HEK293 (cell line): Measurements from ENCODE around the gene PERM1.

ENCODE experiments used
- CTCF ChIA-PET: fragments of 350-600 bp; formaldehyde crosslinking; extraction: SDS; loops from one replicate; lab custom pipeline; 2021; ENCODE audit warnings: antibody characterized with exemption; lab: Yijun Ruan, JAX
- POLR2A ChIA-PET: fragments of 300-600 bp; formaldehyde crosslinking; extraction: SDS; loops from one replicate; lab custom pipeline; 2020; ENCODE audit warnings: antibody characterized with exemption, inconsistent platforms; lab: Yijun Ruan, JAX
- H3K27ac ChIP-seq: fragments of 200-500 bp; sonication (Bioruptor generic); 2 replicates; pipeline ENCODE4 v1.5.1; 2014; ENCODE audit warnings: low read depth, low read length, control low read depth, inconsistent platforms; ENCODE audit errors: extremely low read depth
- H3K36me3 ChIP-seq, 2 experiments: fragments of 200-500 bp in 1 of 2; sonication (Bioruptor generic) in 1 of 2; 1 replicate in 1 of 2; 2 replicates in 1 of 2; pipeline ENCODE4 v1.5.1; 2014 to 2017; ENCODE audit warnings: inconsistent platforms in 2 of 2, low read length in 2 of 2; ENCODE audit not compliant: control insufficient read depth in 2 of 2, insufficient read depth in 1 of 2
- H3K4me1 ChIP-seq: fragments of 200-500 bp; sonication (Bioruptor generic); 2 replicates; pipeline ENCODE4 v1.5.1; 2014; ENCODE audit warnings: mild to moderate bottlenecking, low read length, inconsistent platforms; ENCODE audit not compliant: control insufficient read depth, insufficient read depth
- H3K4me3 ChIP-seq: 2 replicates; pipeline ENCODE4 v1.5.1; 2011; ENCODE audit warnings: low read depth, mild to moderate bottlenecking, control low read depth, low read length, moderate library complexity
- H3K9me3 ChIP-seq: fragments of 200-500 bp; sonication (Bioruptor generic); 2 replicates; pipeline ENCODE4 v1.5.1; 2014; ENCODE audit warnings: low read depth, low read length, inconsistent platforms; ENCODE audit not compliant: control insufficient read depth, insufficient read depth
- ATF2 ChIP-seq: fragments of 450-650 bp; formaldehyde crosslinking; IDR thresholded peaks from 2 replicates; pipeline ENCODE4 v1.5.1; 2016; ENCODE audit warnings: missing biosample characterization, missing genetic modification characterization, low read depth
- GLIS1 ChIP-seq: fragments of 450-650 bp; formaldehyde crosslinking; IDR thresholded peaks from 2 replicates; pipeline ENCODE4 v1.5.1; 2016; ENCODE audit warnings: missing biosample characterization, missing genetic modification characterization
- GLIS2 ChIP-seq: fragments of 450-650 bp; formaldehyde crosslinking; IDR thresholded peaks from 2 replicates; pipeline ENCODE4 v1.5.1; 2016; ENCODE audit warnings: missing biosample characterization, missing genetic modification characterization
- INSM2 ChIP-seq: fragments of 450-650 bp; formaldehyde crosslinking; IDR thresholded peaks from 2 replicates; pipeline ENCODE4 v1.5.1; 2016; ENCODE audit warnings: missing biosample characterization, missing genetic modification characterization
- KLF8 ChIP-seq: fragments of 450-650 bp; formaldehyde crosslinking; IDR thresholded peaks from 2 replicates; pipeline ENCODE4 v1.5.1; 2016; ENCODE audit warnings: missing biosample characterization, missing genetic modification characterization
- SCRT1 ChIP-seq: fragments of 450-650 bp; formaldehyde crosslinking; IDR thresholded peaks from 2 replicates; pipeline ENCODE4 v1.5.1; 2016; ENCODE audit warnings: missing biosample characterization, missing genetic modification characterization, borderline replicate concordance
- TRIM28 ChIP-seq: IDR thresholded peaks from 2 replicates; pipeline ENCODE4 v1.6.1; 2011; ENCODE audit warnings: low read length, control low read depth, borderline replicate concordance
- ZEB2 ChIP-seq: fragments of 450-650 bp; formaldehyde crosslinking; IDR thresholded peaks from 2 replicates; pipeline ENCODE4 v1.5.1; 2016; ENCODE audit warnings: missing biosample characterization, missing genetic modification characterization
- ZFP3 ChIP-seq: fragments of 450-650 bp; formaldehyde crosslinking; IDR thresholded peaks from 2 replicates; pipeline ENCODE4 v1.5.1; 2016; ENCODE audit warnings: low read depth, missing biosample characterization, missing genetic modification characterization
- ZFP41 ChIP-seq: fragments of 450-650 bp; formaldehyde crosslinking; IDR thresholded peaks from 2 replicates; pipeline ENCODE4 v1.5.1; 2016; ENCODE audit warnings: missing biosample characterization, missing genetic modification characterization, borderline replicate concordance
- ZNF140 ChIP-seq: fragments of 450-650 bp; formaldehyde crosslinking; IDR thresholded peaks from 2 replicates; pipeline ENCODE4 v1.5.1; 2016; ENCODE audit warnings: missing biosample characterization, missing genetic modification characterization
- ZNF146 ChIP-seq: fragments of 450-650 bp; formaldehyde crosslinking; IDR thresholded peaks from 2 replicates; pipeline ENCODE4 v1.5.1; 2016; ENCODE audit warnings: missing biosample characterization, missing genetic modification characterization
- ZNF2 ChIP-seq: fragments of 450-650 bp; formaldehyde crosslinking; IDR thresholded peaks from 2 replicates; pipeline ENCODE4 v1.5.1; 2016; ENCODE audit warnings: missing biosample characterization, missing genetic modification characterization
- ZNF202 ChIP-seq: fragments of 450-650 bp; formaldehyde crosslinking; IDR thresholded peaks from 2 replicates; pipeline ENCODE4 v1.5.1; 2016; ENCODE audit warnings: missing biosample characterization, missing genetic modification characterization, borderline replicate concordance
- ZNF26 ChIP-seq: fragments of 450-650 bp; formaldehyde crosslinking; IDR thresholded peaks from 2 replicates; pipeline ENCODE4 v1.5.1; 2016; ENCODE audit warnings: missing biosample characterization, missing genetic modification characterization
- ZNF311 ChIP-seq: fragments of 450-650 bp; formaldehyde crosslinking; IDR thresholded peaks from 2 replicates; pipeline ENCODE4 v1.5.1; 2017; ENCODE audit warnings: missing biosample characterization, missing genetic modification characterization, borderline replicate concordance
- ZNF350 ChIP-seq: fragments of 450-650 bp; formaldehyde crosslinking; IDR thresholded peaks from 2 replicates; pipeline ENCODE4 v1.5.0; 2017; ENCODE audit warnings: missing biosample characterization, mild to moderate bottlenecking, missing genetic modification characterization
- ZNF404 ChIP-seq: fragments of 450-650 bp; formaldehyde crosslinking; IDR thresholded peaks from 2 replicates; pipeline ENCODE4 v1.5.1; 2017; ENCODE audit warnings: missing biosample characterization, missing genetic modification characterization
- ZNF423 ChIP-seq: fragments of 450-650 bp; formaldehyde crosslinking; IDR thresholded peaks from 2 replicates; pipeline ENCODE4 v1.5.1; 2016; ENCODE audit warnings: missing biosample characterization, missing genetic modification characterization
- ZNF473 ChIP-seq: fragments of 450-650 bp; formaldehyde crosslinking; IDR thresholded peaks from 2 replicates; pipeline ENCODE4 v1.5.1; 2017; ENCODE audit warnings: missing biosample characterization, missing genetic modification characterization
- ZNF513 ChIP-seq: fragments of 450-650 bp; IDR thresholded peaks from 2 replicates; pipeline ENCODE4 v1.5.1; 2018; ENCODE audit warnings: missing biosample characterization, missing genetic modification characterization
- ZNF529 ChIP-seq: fragments of 450-650 bp; formaldehyde crosslinking; IDR thresholded peaks from 2 replicates; pipeline ENCODE4 v1.5.1; 2017; ENCODE audit warnings: missing genetic modification characterization, missing biosample characterization; ENCODE audit not compliant: insufficient replicate concordance
- ZNF561 ChIP-seq: fragments of 450-650 bp; IDR thresholded peaks from 2 replicates; pipeline ENCODE4 v1.5.1; 2018; ENCODE audit warnings: missing biosample characterization, missing genetic modification characterization, borderline replicate concordance
- ZNF623 ChIP-seq: fragments of 450-650 bp; formaldehyde crosslinking; IDR thresholded peaks from 2 replicates; pipeline ENCODE4 v1.5.1; 2016; ENCODE audit warnings: missing biosample characterization, missing genetic modification characterization
- ZNF837 ChIP-seq: fragments of 450-650 bp; formaldehyde crosslinking; IDR thresholded peaks from 2 replicates; pipeline ENCODE4 v1.5.1; 2016; ENCODE audit warnings: missing biosample characterization, missing genetic modification characterization
- TF ChIP-seq, protein P1 (sequence below): fragments of 450-650 bp; formaldehyde crosslinking; IDR thresholded peaks from 2 replicates; pipeline ENCODE4 v1.5.1; 2017; ENCODE audit warnings: missing biosample characterization, missing genetic modification characterization
- TF ChIP-seq, protein P2 (sequence below): fragments of 450-650 bp; formaldehyde crosslinking; optimal IDR thresholded peaks from 2 replicates; pipeline ENCODE3; 2016; ENCODE audit warnings: missing biosample characterization, mild to moderate bottlenecking, missing genetic modification characterization

Gene PERM1

GRCh38 chr1:997993-998744 lies 16.3 kb upstream of the PERM1 start (continued):
- no peak for TF ChIP-seq ZNF140 (tag by site-specific recombination)
- TF ChIP-seq ZNF146 (tag by site-specific recombination): peak; percentile 14; the same call in 1 of the 2 replicates
- TF ChIP-seq GLIS2: peak; percentile 85
- TF ChIP-seq ZNF561 (tag by site-specific recombination): peak; percentile 65; the same call in 1 of the 2 replicates
- TF ChIP-seq TRIM28: no peak
- TF ChIP-seq ZFP41: no peak
- peak; percentile 13; the same call in 1 of the 2 replicates for TF ChIP-seq ZNF837 (tag by site-specific recombination)
- peak; percentile 93 for TF ChIP-seq KLF8 (tag by site-specific recombination)
- no peak for TF ChIP-seq ATF2
- 0 out of 2 replicates have a peak, but pooled peaks have one; percentile 36 for TF ChIP-seq INSM2
- peak; percentile 98 for TF ChIP-seq ZEB2 (tag by site-specific recombination)
- TF ChIP-seq, all 188 proteins: peak for 53

- POLR2A ChIA-PET: interaction anchor here (0.5 to 6.5 kb wide), 7 partner anchors 9 to 82 kb away, joined by 3 to 44 read pairs (median 5); partner anchors contain the start of genes AGRN and ISG15
- Histone ChIP-seq H3K36me3 (peaks cover 0 to 24% of the 10 kb centered on the region in 2 experiments; a peak in 2 of 3 replicates), H3K4me1 (0 out of 2 replicates have a peak, but pooled peaks cover 3% of the 10 kb centered on the region), H3K4me3 (peak overlapping the region; percentile 74), H3K9me3 (no peaks in the 10 kb centered on the region), H3K27ac (peak overlapping the region; percentile 97)
- CTCF ChIA-PET: interaction anchor here (1.1 to 1.8 kb wide), 2 partner anchors 14 to 66 kb away, joined by 5 to 11 read pairs; no protein-coding TSS in a partner anchor
- no peak for TF ChIP-seq ZNF623
- no peak for TF ChIP-seq ZNF529 (tag by site-specific recombination)
- TF ChIP-seq, protein P1, sequence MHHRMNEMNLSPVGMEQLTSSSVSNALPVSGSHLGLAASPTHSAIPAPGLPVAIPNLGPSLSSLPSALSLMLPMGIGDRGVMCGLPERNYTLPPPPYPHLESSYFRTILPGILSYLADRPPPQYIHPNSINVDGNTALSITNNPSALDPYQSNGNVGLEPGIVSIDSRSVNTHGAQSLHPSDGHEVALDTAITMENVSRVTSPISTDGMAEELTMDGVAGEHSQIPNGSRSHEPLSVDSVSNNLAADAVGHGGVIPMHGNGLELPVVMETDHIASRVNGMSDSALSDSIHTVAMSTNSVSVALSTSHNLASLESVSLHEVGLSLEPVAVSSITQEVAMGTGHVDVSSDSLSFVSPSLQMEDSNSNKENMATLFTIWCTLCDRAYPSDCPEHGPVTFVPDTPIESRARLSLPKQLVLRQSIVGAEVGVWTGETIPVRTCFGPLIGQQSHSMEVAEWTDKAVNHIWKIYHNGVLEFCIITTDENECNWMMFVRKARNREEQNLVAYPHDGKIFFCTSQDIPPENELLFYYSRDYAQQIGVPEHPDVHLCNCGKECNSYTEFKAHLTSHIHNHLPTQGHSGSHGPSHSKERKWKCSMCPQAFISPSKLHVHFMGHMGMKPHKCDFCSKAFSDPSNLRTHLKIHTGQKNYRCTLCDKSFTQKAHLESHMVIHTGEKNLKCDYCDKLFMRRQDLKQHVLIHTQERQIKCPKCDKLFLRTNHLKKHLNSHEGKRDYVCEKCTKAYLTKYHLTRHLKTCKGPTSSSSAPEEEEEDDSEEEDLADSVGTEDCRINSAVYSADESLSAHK (tag by site-specific recombination): 0 out of 2 replicates have a peak, but pooled peaks have one; percentile 5
- TF ChIP-seq ZNF473 (tag by site-specific recombination): no peak
- no peak for TF ChIP-seq ZNF311
- TF ChIP-seq SCRT1 (tag by site-specific recombination): no peak
- TF ChIP-seq, protein P2, sequence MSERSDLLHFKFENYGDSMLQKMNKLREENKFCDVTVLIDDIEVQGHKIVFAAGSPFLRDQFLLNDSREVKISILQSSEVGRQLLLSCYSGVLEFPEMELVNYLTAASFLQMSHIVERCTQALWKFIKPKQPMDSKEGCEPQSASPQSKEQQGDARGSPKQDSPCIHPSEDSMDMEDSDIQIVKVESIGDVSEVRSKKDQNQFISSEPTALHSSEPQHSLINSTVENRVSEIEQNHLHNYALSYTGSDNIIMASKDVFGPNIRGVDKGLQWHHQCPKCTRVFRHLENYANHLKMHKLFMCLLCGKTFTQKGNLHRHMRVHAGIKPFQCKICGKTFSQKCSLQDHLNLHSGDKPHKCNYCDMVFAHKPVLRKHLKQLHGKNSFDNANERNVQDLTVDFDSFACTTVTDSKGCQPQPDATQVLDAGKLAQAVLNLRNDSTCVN: no peak
- no peak for TF ChIP-seq ZNF2
- no peak for TF ChIP-seq ZFP3 (tag by site-specific recombination)
- no peak for TF ChIP-seq ZNF404
- no peak for TF ChIP-seq TRIM28
- TF ChIP-seq ZNF423 (tag by site-specific recombination): no peak
- peak; percentile 90; the same call in 1 of the 2 replicates for TF ChIP-seq GLIS1 (tag by site-specific recombination)
- TF ChIP-seq ZNF513 (tag by site-specific recombination): no peak
- no peak for TF ChIP-seq ZNF202
- TF ChIP-seq ZNF350 (tag by site-specific recombination): no peak
- no peak for TF ChIP-seq ZNF26 (tag by site-specific recombination)
Observed at GRCh38 chr1:997713-997992, 15.8 kb upstream of the PERM1 start.
